ENCODE results near the gene ARID3B.
A peak's percentile ranks its signal among the peaks of the same experiment; 100 is the strongest.
"Not testable (repeated sequence)": the region's sequence is repeated elsewhere in the genome, so short reads cannot be mapped to it uniquely, and the experiment has no call there.

The ARID3B gene

GRCh38 chr15:74622758-74623157 is 81.7 kb downstream of the ARID3B start:
- FAIRE-seq (no peak), DNase-seq (ENCODE audit: insufficient read length, low spot score) (no peak)
- no peak for TF ChIP-seq SPI1 (IDR thresholded peaks at IDR 0.05; ENCODE audit: low read depth, low read length)
- peak; percentile 41; the same call in 1 of the 2 replicates for TF ChIP-seq POLR2AphosphoS5 (IDR thresholded peaks at IDR 0.05; ENCODE audit: low read depth, low read length)

- FAIRE-seq (no peak), DNase-seq (ENCODE audit: insufficient read length, low spot score) (no peak)
- TF ChIP-seq POU2F2 (IDR thresholded peaks at IDR 0.05; ENCODE audit: low read depth, low read length) = no peak
- no peak for TF ChIP-seq POLR2A (IDR thresholded peaks at IDR 0.05; ENCODE audit: low read depth, low read length)
- TF ChIP-seq POLR2AphosphoS5 (IDR thresholded peaks at IDR 0.05; ENCODE audit: low read depth, low read length) = no peak
- TF ChIP-seq PAX5 (IDR thresholded peaks at IDR 0.05; ENCODE audit: insufficient read depth, low read length, severe bottlenecking) = no peak
- TF ChIP-seq SPI1 (IDR thresholded peaks at IDR 0.05; ENCODE audit: low read depth, low read length) = no peak
- TF ChIP-seq TAF1 (IDR thresholded peaks at IDR 0.05; ENCODE audit: low read depth, low read length) = no peak
Measured at GRCh38 chr15:74624020-74624602, 83.1 kb downstream of the ARID3B start.

DNA sequence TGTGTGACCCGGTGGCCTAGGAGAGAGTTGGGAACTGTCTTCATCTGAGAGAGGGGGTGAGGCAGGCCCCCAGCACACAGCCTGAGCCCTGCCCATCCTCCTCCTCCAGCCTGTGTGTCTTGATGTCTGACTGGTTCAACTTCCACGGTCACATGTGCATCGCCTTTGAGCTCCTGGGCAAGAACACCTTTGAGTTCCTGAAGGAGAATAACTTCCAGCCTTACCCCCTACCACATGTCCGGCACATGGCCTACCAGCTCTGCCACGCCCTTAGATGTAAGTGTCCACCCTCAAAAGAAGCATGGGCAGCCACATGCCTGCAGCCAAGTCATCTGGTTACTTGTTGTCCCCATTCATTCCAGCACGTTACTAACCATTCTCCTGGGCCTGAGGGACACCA is 84.7 kb downstream of the ARID3B start:
- no peak for DNase-seq (ENCODE audit: insufficient read length, low spot score)
- FAIRE-seq = no peak
- no peak for TF ChIP-seq POU2F2 (IDR thresholded peaks at IDR 0.05; ENCODE audit: low read depth, low read length)
- no peak for TF ChIP-seq POLR2A (IDR thresholded peaks at IDR 0.05; ENCODE audit: low read depth, low read length)
- no peak for TF ChIP-seq SPI1 (IDR thresholded peaks at IDR 0.05; ENCODE audit: low read depth, low read length)
- TF ChIP-seq POLR2AphosphoS5 (IDR thresholded peaks at IDR 0.05; ENCODE audit: low read depth, low read length) = no peak

- peak; percentile 78 for FAIRE-seq
- TF ChIP-seq POU2F2 (IDR thresholded peaks at IDR 0.05; ENCODE audit: low read depth, low read length) (no peak), POLR2A (IDR thresholded peaks at IDR 0.05; ENCODE audit: low read depth, low read length) (no peak), TAF1 (IDR thresholded peaks at IDR 0.05; ENCODE audit: low read depth, low read length) (no peak)
- DNase-seq (ENCODE audit: insufficient read length, low spot score) = no peak
Measured at GRCh38 chr15:74626336-74626735, 85.3 kb downstream of the ARID3B start.

- FAIRE-seq (peak; percentile 95), DNase-seq (ENCODE audit: insufficient read length, low spot score) (peak; percentile 47)
- TF ChIP-seq SPI1 (IDR thresholded peaks at IDR 0.05; ENCODE audit: low read depth, low read length) = peak; percentile 74
- 0 out of 2 replicates have a peak, but pooled peaks have one; percentile 27 for TF ChIP-seq POU2F2 (IDR thresholded peaks at IDR 0.05; ENCODE audit: low read depth, low read length)
- no peak for TF ChIP-seq POLR2AphosphoS5 (IDR thresholded peaks at IDR 0.05; ENCODE audit: low read depth, low read length)
Measured at GRCh38 chr15:74626752-74627692, 86.0 kb downstream of the ARID3B start.

- TF ChIP-seq POLR2A (IDR thresholded peaks at IDR 0.05; ENCODE audit: low read depth, low read length) (no peak), POU2F2 (IDR thresholded peaks at IDR 0.05; ENCODE audit: low read depth, low read length) (no peak), PAX5 (IDR thresholded peaks at IDR 0.05; ENCODE audit: insufficient read depth, low read length, severe bottlenecking) (no peak), SPI1 (IDR thresholded peaks at IDR 0.05; ENCODE audit: low read depth, low read length) (no peak), POLR2AphosphoS5 (IDR thresholded peaks at IDR 0.05; ENCODE audit: low read depth, low read length) (no peak), TAF1 (IDR thresholded peaks at IDR 0.05; ENCODE audit: low read depth, low read length) (no peak)
- no peak for DNase-seq (ENCODE audit: insufficient read length, low spot score)
- no peak for FAIRE-seq
Measured at GRCh38 chr15:74627766-74628165, 86.7 kb downstream of the ARID3B start.

DNA sequence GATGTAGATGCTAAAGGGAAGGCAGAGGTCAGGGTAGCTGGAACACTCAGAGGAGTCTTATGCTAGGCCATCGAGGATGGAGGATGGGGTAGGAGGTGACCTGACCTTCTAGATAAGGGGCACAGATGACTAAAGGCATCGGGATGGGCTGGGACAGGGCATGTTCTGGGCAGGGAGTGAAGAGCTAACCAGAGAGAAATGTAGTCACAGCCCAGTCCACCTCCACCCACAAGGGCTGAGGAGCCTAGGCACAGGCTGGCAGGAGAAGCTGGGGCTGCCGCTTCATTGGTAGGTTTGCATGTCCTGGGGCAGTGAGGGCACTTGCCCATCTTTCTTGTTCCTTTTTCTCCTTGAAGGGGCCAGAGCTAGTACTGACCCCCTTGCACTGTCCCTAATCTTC is 87.2 kb downstream of the ARID3B start:
- TF ChIP-seq SPI1 (IDR thresholded peaks at IDR 0.05; ENCODE audit: low read depth, low read length) (no peak), POLR2AphosphoS5 (IDR thresholded peaks at IDR 0.05; ENCODE audit: low read depth, low read length) (no peak), POU2F2 (IDR thresholded peaks at IDR 0.05; ENCODE audit: low read depth, low read length) (no peak), POLR2A (IDR thresholded peaks at IDR 0.05; ENCODE audit: low read depth, low read length) (peak; percentile 30; the same call in 1 of the 2 replicates)
- FAIRE-seq (no peak), DNase-seq (ENCODE audit: insufficient read length, low spot score) (no peak)

DNA sequence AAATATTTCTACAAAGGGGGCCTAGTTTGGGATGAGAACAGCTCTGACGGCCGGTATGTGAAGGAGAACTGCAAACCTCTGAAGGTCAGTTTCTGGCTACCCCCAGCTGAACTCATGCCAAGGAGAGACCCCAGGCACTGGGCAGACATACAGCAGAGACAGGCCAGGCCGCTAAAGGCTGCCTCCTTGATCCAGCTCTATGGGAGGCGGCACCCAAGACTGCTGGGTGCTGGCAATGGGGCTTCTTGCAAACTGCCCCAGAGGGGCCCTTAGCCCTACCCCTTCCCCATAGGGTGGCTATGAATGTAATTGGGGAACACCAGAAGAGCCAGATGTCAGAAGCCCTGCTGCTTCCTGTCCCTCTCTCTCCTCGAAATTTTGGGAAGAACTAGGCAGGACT is 87.9 kb downstream of the ARID3B start:
- DNase-seq (ENCODE audit: insufficient read length, low spot score) (no peak), FAIRE-seq (no peak)
- no peak for TF ChIP-seq SPI1 (IDR thresholded peaks at IDR 0.05; ENCODE audit: low read depth, low read length)
- TF ChIP-seq POLR2A (IDR thresholded peaks at IDR 0.05; ENCODE audit: low read depth, low read length) = no peak
- TF ChIP-seq POU2F2 (IDR thresholded peaks at IDR 0.05; ENCODE audit: low read depth, low read length) = no peak
- no peak for TF ChIP-seq POLR2AphosphoS5 (IDR thresholded peaks at IDR 0.05; ENCODE audit: low read depth, low read length)
- no peak for TF ChIP-seq TAF1 (IDR thresholded peaks at IDR 0.05; ENCODE audit: low read depth, low read length)
- no peak for TF ChIP-seq PAX5 (IDR thresholded peaks at IDR 0.05; ENCODE audit: insufficient read depth, low read length, severe bottlenecking)

GRCh38 chr15:74629696-74630095 is 88.7 kb downstream of the ARID3B start:
- DNase-seq (ENCODE audit: insufficient read length, low spot score); FAIRE-seq: not testable (repeated sequence)

- FAIRE-seq (no peak), DNase-seq (ENCODE audit: insufficient read length, low spot score) (no peak)
- TF ChIP-seq TAF1 (IDR thresholded peaks at IDR 0.05; ENCODE audit: low read depth, low read length) (no peak), POU2F2 (IDR thresholded peaks at IDR 0.05; ENCODE audit: low read depth, low read length) (no peak), POLR2A (IDR thresholded peaks at IDR 0.05; ENCODE audit: low read depth, low read length) (no peak; the same call in none of the 2 replicates), PAX5 (IDR thresholded peaks at IDR 0.05; ENCODE audit: insufficient read depth, low read length, severe bottlenecking) (no peak)
Measured at GRCh38 chr15:74630284-74631086, 89.5 kb downstream of the ARID3B start.

Measured in GM12891 (cell line).